Activated CD8-positive, alpha-beta T cell treated with anti-CD3 and anti-CD28 coated beads, Interleukin-2, amount 10 ng/mL, durations not matched to agents 7 days and 5 days (primary cell): Measurements from ENCODE around the gene ADD3. TPM values are rescaled to one million over a fixed set of nuclear protein-coding genes. Genes with fewer than 3 reads are reported as not detected.

Experiments used
- ATAC-seq: fragments of 150-1000 bp; cut with Tn5 transposase; one replicate; pipeline ENCODE4 v1.10.0; 2021; ENCODE audit warnings: moderate library complexity
- CTCF ChIA-PET: fragments of 350-600 bp; sonication (Branson Sonifier 250); formaldehyde crosslinking; loops from one replicate; lab custom pipeline; 2021; ENCODE audit warnings: antibody characterized with exemption; lab: Charles Lee
- POLR2A ChIA-PET: fragments of 350-600 bp; sonication (Branson Sonifier 250); formaldehyde crosslinking; loops from one replicate; lab custom pipeline; 2021; ENCODE audit warnings: antibody characterized with exemption; lab: Charles Lee
- DNase-seq: peaks from one replicate; pipeline ENCODE4 v3.0.0-alpha.2; 2020
- H3K27ac Mint-ChIP-seq: one replicate; pipeline ENCODE4 v1.8.0; 2021; ENCODE audit warnings: mild to moderate bottlenecking, mixed read lengths
- H3K27me3 Mint-ChIP-seq: one replicate; pipeline ENCODE4 v1.8.0; 2021; ENCODE audit warnings: low read depth, mixed read lengths
- H3K36me3 Mint-ChIP-seq: one replicate; pipeline ENCODE4 v1.8.0; 2021; ENCODE audit warnings: low read depth, mixed read lengths
- H3K4me1 Mint-ChIP-seq: one replicate; pipeline ENCODE4 v1.8.0; 2021; ENCODE audit warnings: low read depth, mixed read lengths
- H3K4me3 Mint-ChIP-seq: one replicate; pipeline ENCODE4 v1.8.0; 2021; ENCODE audit warnings: mild to moderate bottlenecking, mixed read lengths
- H3K9me3 Mint-ChIP-seq: one replicate; pipeline ENCODE4 v1.8.0; 2022; ENCODE audit warnings: mixed read lengths; ENCODE audit not compliant: insufficient read depth
- total RNA-seq, 2 experiments: library from RNA; stranded (reverse); gene quantifications; one replicate each; pipeline ENCODE4 v1.2.3, GENCODE V29; 2021

ADD3 gene
- total RNA-seq, 2 experiments from 2014 or later: 172 to 200 TPM

- CTCF ChIA-PET: no interaction called here
- H3K9me3 Mint-ChIP-seq: no peaks in the 10 kb centered on the region
- DNase-seq (no peak), ATAC-seq (no peak)
- no peak overlapping the region for H3K27ac Mint-ChIP-seq
- no peak overlapping the region for H3K4me3 Mint-ChIP-seq
- H3K4me1 Mint-ChIP-seq: no peaks in the 10 kb centered on the region
- no peaks in the 10 kb centered on the region for H3K36me3 Mint-ChIP-seq
- peaks cover 5% of the 10 kb centered on the region for H3K27me3 Mint-ChIP-seq
- POLR2A ChIA-PET: no interaction called here
These were observed 12.8 kb upstream of the ADD3 start for GRCh38 chr10:109994711-109995577.

- CTCF ChIA-PET: no interaction called here
- H3K9me3 Mint-ChIP-seq: no peaks in the 10 kb centered on the region
- ATAC-seq: no peak
- POLR2A ChIA-PET: no interaction called here
- H3K4me1 Mint-ChIP-seq: no peaks in the 10 kb centered on the region
- no peak overlapping the region for H3K4me3 Mint-ChIP-seq
- H3K36me3 Mint-ChIP-seq: no peaks in the 10 kb centered on the region
- no peak overlapping the region for H3K27ac Mint-ChIP-seq
- peaks cover 5% of the 10 kb centered on the region for H3K27me3 Mint-ChIP-seq
- DNase-seq: no peak
These were observed 12.2 kb upstream of the ADD3 start for GRCh38 chr10:109995595-109995994.

GRCh38 chr10:109996225-109996624 lies 11.6 kb upstream of the ADD3 start:
- Mint-ChIP-seq H3K27ac (no peak overlapping the region), H3K27me3 (peaks cover 5% of the 10 kb centered on the region), H3K4me3 (no peak overlapping the region), H3K4me1 (no peaks in the 10 kb centered on the region), H3K36me3 (no peaks in the 10 kb centered on the region), H3K9me3 (no peaks in the 10 kb centered on the region)
- DNase-seq: no peak
- ChIA-PET POLR2A (no interaction called here), CTCF (no interaction called here)
- ATAC-seq: no peak

GRCh38 chr10:109996766-109997171 lies 11.0 kb upstream of the ADD3 start:
- ChIA-PET CTCF (interaction anchor here (1.0 kb wide), 1 partner anchor 18 kb away, joined by 5 read pairs; no protein-coding TSS in a partner anchor), POLR2A (no interaction called here)
- Mint-ChIP-seq H3K4me3 (no peak overlapping the region), H3K36me3 (no peaks in the 10 kb centered on the region), H3K27me3 (peaks cover 5% of the 10 kb centered on the region), H3K4me1 (no peaks in the 10 kb centered on the region), H3K9me3 (no peaks in the 10 kb centered on the region), H3K27ac (no peak overlapping the region)
- ATAC-seq: no peak
- no peak for DNase-seq

GRCh38 chr10:109997233-109997632 lies 10.6 kb upstream of the ADD3 start:
- no peak overlapping the region for H3K4me3 Mint-ChIP-seq
- peaks cover 5% of the 10 kb centered on the region for H3K27me3 Mint-ChIP-seq
- no peaks in the 10 kb centered on the region for H3K9me3 Mint-ChIP-seq
- ChIA-PET CTCF (interaction anchor here (1.0 kb wide), 1 partner anchor 19 kb away, joined by 5 read pairs; no protein-coding TSS in a partner anchor), POLR2A (no interaction called here)
- H3K36me3 Mint-ChIP-seq: no peaks in the 10 kb centered on the region
- no peak overlapping the region for H3K27ac Mint-ChIP-seq
- ATAC-seq (no peak), DNase-seq (no peak)
- H3K4me1 Mint-ChIP-seq: no peaks in the 10 kb centered on the region

GRCh38 chr10:109998513-109998912 lies 9.3 kb upstream of the ADD3 start:
- Mint-ChIP-seq H3K4me1 (no peaks in the 10 kb centered on the region), H3K9me3 (no peaks in the 10 kb centered on the region), H3K27ac (no peak overlapping the region), H3K36me3 (no peaks in the 10 kb centered on the region), H3K4me3 (no peak overlapping the region), H3K27me3 (peaks cover 5% of the 10 kb centered on the region)
- POLR2A ChIA-PET: no interaction called here
- CTCF ChIA-PET: interaction anchor here (1.1 kb wide), 1 partner anchor 88 kb away, joined by 4 read pairs; no protein-coding TSS in a partner anchor
- ATAC-seq (no peak), DNase-seq (no peak)

- POLR2A ChIA-PET: no interaction called here
- Mint-ChIP-seq H3K9me3 (no peaks in the 10 kb centered on the region), H3K36me3 (no peaks in the 10 kb centered on the region), H3K27me3 (peaks cover 2% of the 10 kb centered on the region), H3K4me3 (no peak overlapping the region), H3K4me1 (no peaks in the 10 kb centered on the region), H3K27ac (no peak overlapping the region)
- ATAC-seq: no peak
- CTCF ChIA-PET: interaction anchor here (1.0 to 2.0 kb wide), 4 partner anchors 12 to 135 kb away, joined by 3 to 7 read pairs (median 4); no protein-coding TSS in a partner anchor
- no peak for DNase-seq
These were observed 4.8 kb upstream of the ADD3 start for GRCh38 chr10:110002801-110003523.

GRCh38 chr10:110003524-110003885 lies 4.3 kb upstream of the ADD3 start:
- Mint-ChIP-seq H3K27me3 (no peaks in the 10 kb centered on the region), H3K4me1 (no peaks in the 10 kb centered on the region), H3K9me3 (no peaks in the 10 kb centered on the region), H3K4me3 (no peak overlapping the region), H3K27ac (no peak overlapping the region), H3K36me3 (no peaks in the 10 kb centered on the region)
- CTCF ChIA-PET: interaction anchor here (1.0 to 2.0 kb wide), 4 partner anchors 12 to 135 kb away, joined by 3 to 7 read pairs (median 4); no protein-coding TSS in a partner anchor
- ATAC-seq: no peak
- POLR2A ChIA-PET: no interaction called here
- no peak for DNase-seq

GRCh38 chr10:110005719-110006118 lies 2.1 kb upstream of the ADD3 start:
- Mint-ChIP-seq H3K27me3 (no peaks in the 10 kb centered on the region), H3K4me1 (peaks cover 18% of the 10 kb centered on the region), H3K27ac (no peak overlapping the region), H3K36me3 (peaks cover 5% of the 10 kb centered on the region), H3K4me3 (no peak overlapping the region), H3K9me3 (no peaks in the 10 kb centered on the region)
- CTCF ChIA-PET: interaction anchor here (0.6 to 3.8 kb wide), 3 partner anchors 17 to 29 kb away, joined by 3 to 25 read pairs (median 3); no protein-coding TSS in a partner anchor
- POLR2A ChIA-PET: no interaction called here
- no peak for DNase-seq
- no peak for ATAC-seq

- Mint-ChIP-seq H3K27ac (peak overlapping the region; percentile 58), H3K27me3 (no peaks in the 10 kb centered on the region), H3K4me1 (peaks cover 24% of the 10 kb centered on the region), H3K36me3 (peaks cover 7% of the 10 kb centered on the region), H3K9me3 (no peaks in the 10 kb centered on the region), H3K4me3 (no peak overlapping the region)
- ChIA-PET CTCF (interaction anchor here (0.6 to 3.8 kb wide), 4 partner anchors 28 to 122 kb away, joined by 3 to 25 read pairs (median 4); no protein-coding TSS in a partner anchor), POLR2A (interaction anchor here (0.9 to 4.2 kb wide), 5 partner anchors 7 to 205 kb away, joined by 3 to 31 read pairs (median 12); no protein-coding TSS in a partner anchor)
- DNase-seq (no peak), ATAC-seq (no peak)
These were observed 1.2 kb upstream of the ADD3 start for GRCh38 chr10:110006358-110007160.

- Mint-ChIP-seq H3K9me3 (no peaks in the 10 kb centered on the region), H3K4me3 (no peak overlapping the region), H3K27ac (peak overlapping the region; percentile 58), H3K36me3 (peaks cover 10% of the 10 kb centered on the region), H3K4me1 (peaks cover 31% of the 10 kb centered on the region), H3K27me3 (no peaks in the 10 kb centered on the region)
- DNase-seq (no peak), ATAC-seq (peak; percentile 8)
- ChIA-PET POLR2A (interaction anchor here (0.8 to 4.2 kb wide), 6 partner anchors 8 to 205 kb away, joined by 3 to 31 read pairs (median 8); no protein-coding TSS in a partner anchor), CTCF (interaction anchor here (0.8 to 3.8 kb wide), 5 partner anchors 28 to 123 kb away, joined by 3 to 25 read pairs (median 4); no protein-coding TSS in a partner anchor)
These were observed 553 bp upstream of the ADD3 start for GRCh38 chr10:110007161-110007700.
